SK-N-SH (cell line): ENCODE measurements around the gene TAF5L. TPM values are rescaled to one million over a fixed set of nuclear protein-coding genes. Genes with fewer than 3 reads are reported as not detected.

Experiments
- CTCF ChIA-PET: fragments of 300-600, 350-600 bp; formaldehyde crosslinking; extraction: SDS; loops from one replicate; lab custom pipeline; 2021; lab: Yijun Ruan, JAX
- POLR2A ChIA-PET: fragments of 350-600 bp; sonication (Branson Sonifier 250); formaldehyde crosslinking; extraction: SDS; loops from one replicate; lab custom pipeline; 2020; ENCODE audit warnings: antibody characterized with exemption, inconsistent platforms; lab: Yijun Ruan, JAX
- DNase-seq: peaks from one replicate; pipeline ENCODE4 v3.0.0; 2012
- H2AFZ ChIP-seq: fragments of 200-600 bp; sonication (generic); 2 replicates; pipeline ENCODE4 v1.8.1; 2016; ENCODE audit warnings: antibody characterized with exemption, mild to moderate bottlenecking, low read depth
- H3F3A ChIP-seq: fragments of 200-600 bp; sonication (generic); replicated peaks from 2 replicates; pipeline ENCODE3; 2016; ENCODE audit warnings: antibody characterized with exemption, mild to moderate bottlenecking; ENCODE audit not compliant: insufficient read depth
- H3K27ac ChIP-seq, 2 experiments: fragments of 200-500 bp in 1 of 2; fragments of 200-600 bp in 1 of 2; sonication (Bioruptor generic) in 1 of 2; sonication (generic), shearing (Covaris generic) in 1 of 2; 2 replicates each; pipeline versions ENCODE4 v1.5.1 to v1.6.1; 2014 to 2016; ENCODE audit warnings: low read depth in 2 of 2, inconsistent platforms in 1 of 2, low read length in 1 of 2, mild to moderate bottlenecking in 1 of 2, mixed read lengths in 1 of 2
- H3K27me3 ChIP-seq: fragments of 200-600 bp; sonication (generic), shearing (Covaris generic); 2 replicates; pipeline ENCODE4 v1.6.1; 2016; ENCODE audit warnings: mixed run types; ENCODE audit not compliant: insufficient read depth
- H3K36me3 ChIP-seq, 2 experiments: fragments of 200-500 bp in 1 of 2; fragments of 200-600 bp in 1 of 2; sonication (Bioruptor generic) in 1 of 2; sonication (generic) in 1 of 2; replicated peaks in 1 of 2; 2 replicates each; pipeline versions ENCODE3 to v1.5.1; 2014 to 2016; ENCODE audit warnings: low read length in 1 of 2, mild to moderate bottlenecking in 1 of 2; ENCODE audit not compliant: insufficient read depth in 2 of 2, control insufficient read depth in 1 of 2
- H3K4me1 ChIP-seq, 2 experiments: fragments of 200-500 bp in 1 of 2; fragments of 200-600 bp in 1 of 2; sonication (Bioruptor generic) in 1 of 2; sonication (generic), shearing (Covaris generic) in 1 of 2; 2 replicates each; pipeline versions ENCODE4 v1.5.1 to v1.6.1; 2014 to 2016; ENCODE audit warnings: low read depth in 1 of 2, low read length in 1 of 2, mixed run types in 1 of 2; ENCODE audit not compliant: insufficient read depth in 2 of 2, control insufficient read depth in 1 of 2
- H3K4me2 ChIP-seq: fragments of 200-600 bp; sonication (generic), shearing (Covaris generic); 2 replicates; pipeline ENCODE4 v1.6.1; 2017; ENCODE audit warnings: mixed run types
- H3K4me3 ChIP-seq, 2 experiments: fragments of 200-500 bp in 1 of 2; fragments of 200-600 bp in 1 of 2; sonication (Bioruptor generic) in 1 of 2; sonication (generic), shearing (Covaris generic) in 1 of 2; 2 replicates each; pipeline versions ENCODE4 v1.5.1 to v1.8.1; 2014 to 2016; ENCODE audit warnings: low read depth in 2 of 2, inconsistent platforms in 1 of 2, low read length in 1 of 2, mild to moderate bottlenecking in 1 of 2, mixed read lengths in 1 of 2, moderate library complexity in 1 of 2
- H3K79me2 ChIP-seq: fragments of 200-600 bp; sonication (generic); 2 replicates; pipeline ENCODE4 v1.8.1; 2017; ENCODE audit warnings: mild to moderate bottlenecking; ENCODE audit not compliant: insufficient read depth
- H3K9ac ChIP-seq: fragments of 200-600 bp; sonication (generic); 2 replicates; pipeline ENCODE4 v1.6.1; 2017; ENCODE audit warnings: mixed run types
- H3K9me2 ChIP-seq: fragments of 200-600 bp; sonication (generic); 2 replicates; pipeline ENCODE4 v1.6.1; 2017; ENCODE audit warnings: mixed run types
- H3K9me3 ChIP-seq: fragments of 200-600 bp; sonication (generic); 2 replicates; pipeline ENCODE4 v1.6.1; 2017; ENCODE audit warnings: mixed run types, mild to moderate bottlenecking, moderate library complexity
- H4K20me1 ChIP-seq: fragments of 200-600 bp; sonication (generic); 2 replicates; pipeline ENCODE4 v1.6.1; 2017; ENCODE audit warnings: mild to moderate bottlenecking, mixed run types; ENCODE audit not compliant: insufficient read depth
- ELF1 ChIP-seq: IDR thresholded peaks from 2 replicates; pipeline ENCODE4 v1.4.0; 2012
- EZH2phosphoT487 ChIP-seq: fragments of 200-600 bp; sonication (generic); IDR thresholded peaks from 2 replicates; pipeline ENCODE4 v1.6.1; 2017; ENCODE audit warnings: low read depth, mixed run types, mild to moderate bottlenecking, antibody characterized with exemption, moderate library complexity, borderline replicate concordance
- JUND ChIP-seq: IDR thresholded peaks from 2 replicates; pipeline ENCODE4 v1.4.0; 2012
- MAX ChIP-seq: IDR thresholded peaks from 2 replicates; pipeline ENCODE4 v1.4.0; 2012; ENCODE audit warnings: low read depth
- RAD21 ChIP-seq: IDR thresholded peaks from 2 replicates; pipeline ENCODE4 v1.6.1; 2012; ENCODE audit warnings: mild to moderate bottlenecking, low read length
- RXRA ChIP-seq: IDR thresholded peaks from 2 replicates; pipeline ENCODE4 v1.4.0; 2012; ENCODE audit warnings: low read depth, mild to moderate bottlenecking, borderline replicate concordance
- TCF12 ChIP-seq: IDR thresholded peaks from 2 replicates; pipeline ENCODE4 v1.4.0; 2012
- TEAD4 ChIP-seq: IDR thresholded peaks from 2 replicates; pipeline ENCODE4 v1.4.0; 2012; ENCODE audit warnings: mild to moderate bottlenecking, borderline replicate concordance; ENCODE audit not compliant: insufficient read depth
- YY1 ChIP-seq: IDR thresholded peaks from 2 replicates; pipeline ENCODE4 v1.4.0; 2012; ENCODE audit warnings: low read depth, mild to moderate bottlenecking
- WGBS: methylation state at CpG from one replicate; pipeline ENCODE4 v1.1.6; 2017; ENCODE audit warnings: low lambda C conversion rate; 5-methylcytosine and 5-hydroxymethylcytosine counted together
- polyA plus RNA-seq, 3 experiments: library from polyadenylated mRNA; depleted of rRNA; stranded (reverse); fragments of >200 nt; gene quantifications; 2 replicates each; pipeline ENCODE4 v1.2.3, GENCODE V29; 2012
- small RNA-seq, 7 experiments: library from RNA; depleted of rRNA; stranded (forward); fragments of <200 nt; gene quantifications; one replicate each; pipeline ENCODE3, GENCODE V24; 2012
- TF ChIP-seq, protein P1 (sequence below): IDR thresholded peaks from 2 replicates; pipeline ENCODE4; 2012

The TAF5L gene
- polyA plus RNA-seq, 1 of the 3 experiments (the other 2 are of a cell fraction): 17.1 TPM

GRCh38 chr1:229544587-229544986 lies 81.3 kb downstream of the TAF5L start:
- H3K36me3 ChIP-seq: peaks cover 25 to 29% of the 10 kb centered on the region in 2 experiments
- no peak overlapping the region for H3K4me2 ChIP-seq
- H2AFZ ChIP-seq: no peak overlapping the region
- H3K9me3 ChIP-seq: no peaks in the 10 kb centered on the region
- ChIA-PET POLR2A (no interaction called here), CTCF (no interaction called here)
- H3K9ac ChIP-seq: no peak overlapping the region
- H3K4me1 ChIP-seq: no peaks in the 10 kb centered on the region
- H3K9me2 ChIP-seq: no peaks in the 10 kb centered on the region
- no peaks in the 10 kb centered on the region for H3K27me3 ChIP-seq
- no peaks in the 10 kb centered on the region for H4K20me1 ChIP-seq
- H3K27ac ChIP-seq: no peak overlapping the region
- no peaks in the 10 kb centered on the region for H3F3A ChIP-seq
- H3K4me3 ChIP-seq: no peak overlapping the region
- no peak for DNase-seq
- TF ChIP-seq MAX (no peak), EZH2phosphoT487 (no peak), YY1 (no peak), ELF1 (no peak), JUND (no peak), RAD21 (no peak), TCF12 (no peak), TEAD4 (no peak), RXRA (no peak)
- TF ChIP-seq, protein P1, sequence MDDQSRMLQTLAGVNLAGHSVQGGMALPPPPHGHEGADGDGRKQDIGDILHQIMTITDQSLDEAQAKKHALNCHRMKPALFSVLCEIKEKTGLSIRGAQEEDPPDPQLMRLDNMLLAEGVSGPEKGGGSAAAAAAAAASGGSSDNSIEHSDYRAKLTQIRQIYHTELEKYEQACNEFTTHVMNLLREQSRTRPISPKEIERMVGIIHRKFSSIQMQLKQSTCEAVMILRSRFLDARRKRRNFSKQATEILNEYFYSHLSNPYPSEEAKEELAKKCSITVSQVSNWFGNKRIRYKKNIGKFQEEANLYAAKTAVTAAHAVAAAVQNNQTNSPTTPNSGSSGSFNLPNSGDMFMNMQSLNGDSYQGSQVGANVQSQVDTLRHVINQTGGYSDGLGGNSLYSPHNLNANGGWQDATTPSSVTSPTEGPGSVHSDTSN: no peak
- peaks cover 9% of the 10 kb centered on the region; the same call in 1 of the 2 replicates for H3K79me2 ChIP-seq
- 86% methylated on average over 1 of the region's 1 CpG for WGBS

Small RNA genes within 50 kb of the gene (small RNA-seq; reads per million reads assigned to genes)
- 0 to 0.52 (median 0) reads per million in 7 experiments for gene HMGN2P19
- 0 to 0.21 (median 0) reads per million in 7 experiments for gene RNA5SP78

Other genes starting within 250 kb of the TAF5L start
- 0.21 and 0.36 TPM in 2 replicates for gene ACTA1, start 192.0 kb downstream of the TAF5L start, polyA plus RNA-seq (2012; rRNA removed)
- gene NUP133, start 117.8 kb downstream of the TAF5L start, polyA plus RNA-seq (2012; rRNA removed): 10.9 and 14.8 TPM in 2 replicates
- gene ABCB10, start 67.4 kb downstream of the TAF5L start, polyA plus RNA-seq (2012; rRNA removed): 5.7 and 7.4 TPM in 2 replicates
- 8.2 and 11.3 TPM in 2 replicates for gene URB2, start 125 bp upstream of the TAF5L start, polyA plus RNA-seq (2012; rRNA removed)